H1 (cell line): ENCODE data around the gene LLPH. TPM values are rescaled to one million over a fixed set of nuclear protein-coding genes. Genes with fewer than 3 reads are reported as not detected.
A peak's percentile ranks its signal among the peaks of the same experiment; 100 is the strongest.

Source experiments
- ASH2L ChIP-seq: fragments of 200-600, 300-600 bp; sonication (generic); IDR thresholded peaks from one replicate; pipeline ENCODE4 v1.7.1; 2017; ENCODE audit warnings: low read length
- BRCA1 ChIP-seq: IDR thresholded peaks from 2 replicates; pipeline ENCODE4 v1.6.1; 2012; ENCODE audit warnings: low read depth, low read length, improper control_type of control experiment
- CBX8 ChIP-seq: fragments of 300-800, 300-1000 bp; sonication (generic); IDR thresholded peaks from 2 replicates; pipeline ENCODE4 v1.7.1; 2016; ENCODE audit warnings: low read depth, low read length, borderline replicate concordance
- PHF8 ChIP-seq: fragments of 200-600 bp; sonication (generic); conservative IDR thresholded peaks from 2 replicates; pipeline ENCODE4 v1.7.1; 2012; ENCODE audit warnings: low read depth, mild to moderate bottlenecking, inconsistent platforms, low read length, moderate library complexity
- polyA plus RNA-seq, 7 experiments: library from polyadenylated mRNA; depleted of rRNA in 3 of 7; stranded (reverse) in 5 of 7; unstranded in 2 of 7; fragments of >200 nt in 5 of 7; fragments of 200-250 nt in 2 of 7; gene quantifications; 1 replicate in 5 of 7; 2 replicates in 1 of 7; 4 replicates in 1 of 7; pipeline versions ENCODE4 v1.2.1 to v1.2.3, GENCODE V29; 2011 to 2013; ENCODE audit warnings: missing spikeins in 2 of 7, mixed read lengths in 2 of 7
- total RNA-seq: library from RNA; stranded (reverse); fragmentation: NEBNext Ultra II Directional; extraction: Animal tissue kit (Norgen Biotek cat#: 25700); gene quantifications from 2 replicates; pipeline ENCODE4 v1.2.1, GENCODE V29; 2021
- TF ChIP-seq, protein P1 (sequence below): fragments of 300-600 bp; sonication (generic); IDR thresholded peaks from 2 replicates; pipeline ENCODE4 v1.7.1; 2012; ENCODE audit warnings: low read length, moderate library complexity, mild to moderate bottlenecking, inconsistent platforms; ENCODE audit not compliant: insufficient replicate concordance
- TF ChIP-seq, protein P2 (sequence below), 3 experiments: IDR thresholded peaks; 1 replicate in 2 of 3; 2 replicates in 1 of 3; pipeline versions ENCODE4 v1.5.1 to v1.6.1; 2011; ENCODE audit warnings: low read length in 3 of 3, mild to moderate bottlenecking in 3 of 3, inconsistent platforms in 2 of 3, low read depth in 1 of 3, moderate library complexity in 1 of 3; ENCODE audit not compliant: insufficient read depth in 1 of 3; ENCODE audit errors: control extremely low read depth in 1 of 3

Gene LLPH
- total and polyA plus RNA-seq, 2 of the 8 experiments (the other 6 are each of a cell fraction or from before 2014, with no cell fraction given): 2.3 to 31.3 TPM

DNA sequence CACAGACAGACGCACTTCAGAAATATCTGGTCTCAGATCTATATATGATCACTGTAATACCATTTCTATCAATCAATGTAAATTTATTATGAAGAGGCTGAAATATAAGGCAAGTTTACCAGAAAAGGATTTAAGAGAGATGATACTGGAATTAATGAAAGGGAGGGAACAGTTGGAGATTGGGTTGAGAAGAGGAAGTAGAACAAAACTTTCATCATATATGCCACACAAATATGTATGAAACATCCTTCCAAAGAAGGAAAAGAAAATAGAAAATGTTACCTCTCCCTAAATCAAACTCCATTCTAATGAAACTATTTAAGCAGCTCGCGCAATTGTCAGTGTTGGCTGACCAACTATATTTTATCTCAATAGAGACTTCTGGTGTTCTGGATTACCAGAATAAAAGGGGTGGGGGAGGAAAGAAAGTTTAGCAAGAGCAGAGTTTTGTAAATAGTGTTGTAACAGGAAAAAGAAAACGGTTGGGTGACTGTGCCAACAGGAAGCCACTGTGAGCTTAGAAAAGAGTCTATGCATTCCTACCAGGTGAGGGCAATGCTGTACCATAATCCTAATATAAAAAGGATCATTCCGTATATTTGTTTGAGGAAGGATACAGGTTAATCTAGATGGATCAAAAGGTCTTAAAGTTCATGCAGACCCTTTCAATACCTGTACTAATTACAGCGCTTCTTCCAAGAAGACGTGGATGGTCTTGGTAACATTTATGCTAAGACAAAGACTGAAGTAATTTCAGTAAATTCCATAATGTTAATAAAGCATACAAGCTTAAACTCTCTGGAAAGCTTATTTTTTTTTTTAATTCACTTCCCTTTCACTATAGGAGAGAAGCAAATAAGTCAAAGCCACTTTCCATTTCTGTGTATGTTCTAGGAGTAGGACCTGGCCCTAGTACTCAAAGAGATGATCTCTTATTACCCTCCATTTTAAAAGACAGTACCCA, 14.5 kb upstream of the LLPH start (continued):
- TF ChIP-seq, protein P1, sequence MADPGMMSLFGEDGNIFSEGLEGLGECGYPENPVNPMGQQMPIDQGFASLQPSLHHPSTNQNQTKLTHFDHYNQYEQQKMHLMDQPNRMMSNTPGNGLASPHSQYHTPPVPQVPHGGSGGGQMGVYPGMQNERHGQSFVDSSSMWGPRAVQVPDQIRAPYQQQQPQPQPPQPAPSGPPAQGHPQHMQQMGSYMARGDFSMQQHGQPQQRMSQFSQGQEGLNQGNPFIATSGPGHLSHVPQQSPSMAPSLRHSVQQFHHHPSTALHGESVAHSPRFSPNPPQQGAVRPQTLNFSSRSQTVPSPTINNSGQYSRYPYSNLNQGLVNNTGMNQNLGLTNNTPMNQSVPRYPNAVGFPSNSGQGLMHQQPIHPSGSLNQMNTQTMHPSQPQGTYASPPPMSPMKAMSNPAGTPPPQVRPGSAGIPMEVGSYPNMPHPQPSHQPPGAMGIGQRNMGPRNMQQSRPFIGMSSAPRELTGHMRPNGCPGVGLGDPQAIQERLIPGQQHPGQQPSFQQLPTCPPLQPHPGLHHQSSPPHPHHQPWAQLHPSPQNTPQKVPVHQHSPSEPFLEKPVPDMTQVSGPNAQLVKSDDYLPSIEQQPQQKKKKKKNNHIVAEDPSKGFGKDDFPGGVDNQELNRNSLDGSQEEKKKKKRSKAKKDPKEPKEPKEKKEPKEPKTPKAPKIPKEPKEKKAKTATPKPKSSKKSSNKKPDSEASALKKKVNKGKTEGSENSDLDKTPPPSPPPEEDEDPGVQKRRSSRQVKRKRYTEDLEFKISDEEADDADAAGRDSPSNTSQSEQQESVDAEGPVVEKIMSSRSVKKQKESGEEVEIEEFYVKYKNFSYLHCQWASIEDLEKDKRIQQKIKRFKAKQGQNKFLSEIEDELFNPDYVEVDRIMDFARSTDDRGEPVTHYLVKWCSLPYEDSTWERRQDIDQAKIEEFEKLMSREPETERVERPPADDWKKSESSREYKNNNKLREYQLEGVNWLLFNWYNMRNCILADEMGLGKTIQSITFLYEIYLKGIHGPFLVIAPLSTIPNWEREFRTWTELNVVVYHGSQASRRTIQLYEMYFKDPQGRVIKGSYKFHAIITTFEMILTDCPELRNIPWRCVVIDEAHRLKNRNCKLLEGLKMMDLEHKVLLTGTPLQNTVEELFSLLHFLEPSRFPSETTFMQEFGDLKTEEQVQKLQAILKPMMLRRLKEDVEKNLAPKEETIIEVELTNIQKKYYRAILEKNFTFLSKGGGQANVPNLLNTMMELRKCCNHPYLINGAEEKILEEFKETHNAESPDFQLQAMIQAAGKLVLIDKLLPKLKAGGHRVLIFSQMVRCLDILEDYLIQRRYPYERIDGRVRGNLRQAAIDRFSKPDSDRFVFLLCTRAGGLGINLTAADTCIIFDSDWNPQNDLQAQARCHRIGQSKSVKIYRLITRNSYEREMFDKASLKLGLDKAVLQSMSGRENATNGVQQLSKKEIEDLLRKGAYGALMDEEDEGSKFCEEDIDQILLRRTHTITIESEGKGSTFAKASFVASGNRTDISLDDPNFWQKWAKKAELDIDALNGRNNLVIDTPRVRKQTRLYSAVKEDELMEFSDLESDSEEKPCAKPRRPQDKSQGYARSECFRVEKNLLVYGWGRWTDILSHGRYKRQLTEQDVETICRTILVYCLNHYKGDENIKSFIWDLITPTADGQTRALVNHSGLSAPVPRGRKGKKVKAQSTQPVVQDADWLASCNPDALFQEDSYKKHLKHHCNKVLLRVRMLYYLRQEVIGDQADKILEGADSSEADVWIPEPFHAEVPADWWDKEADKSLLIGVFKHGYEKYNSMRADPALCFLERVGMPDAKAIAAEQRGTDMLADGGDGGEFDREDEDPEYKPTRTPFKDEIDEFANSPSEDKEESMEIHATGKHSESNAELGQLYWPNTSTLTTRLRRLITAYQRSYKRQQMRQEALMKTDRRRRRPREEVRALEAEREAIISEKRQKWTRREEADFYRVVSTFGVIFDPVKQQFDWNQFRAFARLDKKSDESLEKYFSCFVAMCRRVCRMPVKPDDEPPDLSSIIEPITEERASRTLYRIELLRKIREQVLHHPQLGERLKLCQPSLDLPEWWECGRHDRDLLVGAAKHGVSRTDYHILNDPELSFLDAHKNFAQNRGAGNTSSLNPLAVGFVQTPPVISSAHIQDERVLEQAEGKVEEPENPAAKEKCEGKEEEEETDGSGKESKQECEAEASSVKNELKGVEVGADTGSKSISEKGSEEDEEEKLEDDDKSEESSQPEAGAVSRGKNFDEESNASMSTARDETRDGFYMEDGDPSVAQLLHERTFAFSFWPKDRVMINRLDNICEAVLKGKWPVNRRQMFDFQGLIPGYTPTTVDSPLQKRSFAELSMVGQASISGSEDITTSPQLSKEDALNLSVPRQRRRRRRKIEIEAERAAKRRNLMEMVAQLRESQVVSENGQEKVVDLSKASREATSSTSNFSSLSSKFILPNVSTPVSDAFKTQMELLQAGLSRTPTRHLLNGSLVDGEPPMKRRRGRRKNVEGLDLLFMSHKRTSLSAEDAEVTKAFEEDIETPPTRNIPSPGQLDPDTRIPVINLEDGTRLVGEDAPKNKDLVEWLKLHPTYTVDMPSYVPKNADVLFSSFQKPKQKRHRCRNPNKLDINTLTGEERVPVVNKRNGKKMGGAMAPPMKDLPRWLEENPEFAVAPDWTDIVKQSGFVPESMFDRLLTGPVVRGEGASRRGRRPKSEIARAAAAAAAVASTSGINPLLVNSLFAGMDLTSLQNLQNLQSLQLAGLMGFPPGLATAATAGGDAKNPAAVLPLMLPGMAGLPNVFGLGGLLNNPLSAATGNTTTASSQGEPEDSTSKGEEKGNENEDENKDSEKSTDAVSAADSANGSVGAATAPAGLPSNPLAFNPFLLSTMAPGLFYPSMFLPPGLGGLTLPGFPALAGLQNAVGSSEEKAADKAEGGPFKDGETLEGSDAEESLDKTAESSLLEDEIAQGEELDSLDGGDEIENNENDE: peak; percentile 45
- TF ChIP-seq ASH2L (no peak), CBX8 (no peak), PHF8 (no peak), BRCA1 (no peak)
- TF ChIP-seq, protein P2, sequence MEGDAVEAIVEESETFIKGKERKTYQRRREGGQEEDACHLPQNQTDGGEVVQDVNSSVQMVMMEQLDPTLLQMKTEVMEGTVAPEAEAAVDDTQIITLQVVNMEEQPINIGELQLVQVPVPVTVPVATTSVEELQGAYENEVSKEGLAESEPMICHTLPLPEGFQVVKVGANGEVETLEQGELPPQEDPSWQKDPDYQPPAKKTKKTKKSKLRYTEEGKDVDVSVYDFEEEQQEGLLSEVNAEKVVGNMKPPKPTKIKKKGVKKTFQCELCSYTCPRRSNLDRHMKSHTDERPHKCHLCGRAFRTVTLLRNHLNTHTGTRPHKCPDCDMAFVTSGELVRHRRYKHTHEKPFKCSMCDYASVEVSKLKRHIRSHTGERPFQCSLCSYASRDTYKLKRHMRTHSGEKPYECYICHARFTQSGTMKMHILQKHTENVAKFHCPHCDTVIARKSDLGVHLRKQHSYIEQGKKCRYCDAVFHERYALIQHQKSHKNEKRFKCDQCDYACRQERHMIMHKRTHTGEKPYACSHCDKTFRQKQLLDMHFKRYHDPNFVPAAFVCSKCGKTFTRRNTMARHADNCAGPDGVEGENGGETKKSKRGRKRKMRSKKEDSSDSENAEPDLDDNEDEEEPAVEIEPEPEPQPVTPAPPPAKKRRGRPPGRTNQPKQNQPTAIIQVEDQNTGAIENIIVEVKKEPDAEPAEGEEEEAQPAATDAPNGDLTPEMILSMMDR (IDR thresholded peaks at IDR 0.05; ENCODE audit: control extremely low read depth in 1 of 3, insufficient read depth in 1 of 3, low read depth in 1 of 3, low read length in 3 of 3): peak in 2 of 3 experiments; percentile 38 to 77; a peak in 3 of 4 replicates
